ENCODE measurements around the gene CKLF. TPM values are rescaled to one million over a fixed set of nuclear protein-coding genes. Genes with fewer than 3 reads are reported as not detected.

The CKLF gene
- polyA plus RNA-seq, 1 of the 3 experiments (the other 2 are of a cell fraction), result 211 TPM

- ChIA-PET CTCF (interaction anchor here (2.1 kb wide), 1 partner anchor 133 kb away, joined by 6 read pairs; no protein-coding TSS in a partner anchor), POLR2A (no interaction called here)
- Histone ChIP-seq H3K9ac (no peak overlapping the region), H3K4me2 (no peak overlapping the region), H3K27ac (ENCODE audit: low read depth in 2 of 2, low read length in 1 of 2) (no peak overlapping the region), H3K9me3 (no peaks in the 10 kb centered on the region), H3K4me3 (ENCODE audit: low read depth in 2 of 2, low read length in 1 of 2) (no peak overlapping the region), H2AFZ (ENCODE audit: low read depth) (no peak overlapping the region), H4K20me1 (ENCODE audit: insufficient read depth) (no peaks in the 10 kb centered on the region), H3F3A (replicated peaks; ENCODE audit: insufficient read depth) (no peaks in the 10 kb centered on the region), H3K27me3 (ENCODE audit: insufficient read depth) (no peaks in the 10 kb centered on the region), H3K36me3 (replicated peaks in 1 of 2; ENCODE audit: control insufficient read depth in 1 of 2, insufficient read depth in 2 of 2, low read length in 1 of 2) (peaks cover 9 to 10% of the 10 kb centered on the region in 2 experiments), H3K79me2 (ENCODE audit: insufficient read depth) (no peaks in the 10 kb centered on the region), H3K4me1 (ENCODE audit: control insufficient read depth in 1 of 2, insufficient read depth in 2 of 2, low read depth in 1 of 2, low read length in 1 of 2) (no peaks in the 10 kb centered on the region), H3K9me2 (no peaks in the 10 kb centered on the region)
- 87% methylated on average over 3 of the region's 3 CpGs for WGBS (ENCODE audit: low lambda C conversion rate)
- TF ChIP-seq NFIC (IDR thresholded peaks at IDR 0.05; ENCODE audit: borderline replicate concordance) (no peak), CTCF (IDR thresholded peaks at IDR 0.05) (no peak), POLR2AphosphoS5 (IDR thresholded peaks at IDR 0.05; ENCODE audit: low read depth, low read length) (no peak), IRF3 (IDR thresholded peaks at IDR 0.05; ENCODE audit: low read depth, low read length) (no peak), FOXJ3 (CRISPR knock-in tag; IDR thresholded peaks at IDR 0.05) (no peak), YY1 (IDR thresholded peaks at IDR 0.05; ENCODE audit: low read depth) (no peak), TAF1 (IDR thresholded peaks at IDR 0.05; ENCODE audit: borderline replicate concordance, low read depth, low read length) (no peak), GATA2 (CRISPR knock-in tag; IDR thresholded peaks at IDR 0.05) (no peak), ELF1 (IDR thresholded peaks at IDR 0.05) (no peak), SIN3A (IDR thresholded peaks at IDR 0.05; ENCODE audit: borderline replicate concordance, low read depth, low read length) (no peak), TEAD4 (IDR thresholded peaks at IDR 0.05; ENCODE audit: borderline replicate concordance, insufficient read depth) (no peak), GABPA (IDR thresholded peaks at IDR 0.05; ENCODE audit: low read depth) (no peak), JUND (IDR thresholded peaks at IDR 0.05) (no peak)
- DNase-seq, result no peak
These were observed 12.5 kb upstream of the CKLF start for GRCh38 chr16:66539623-66540469.

All from SK-N-SH (cell line).